H1 (cell line): ENCODE results near the gene MAGEB2.

Experiments
- ASH2L ChIP-seq: fragments of 200-600, 300-600 bp; sonication (generic); IDR thresholded peaks from one replicate; pipeline ENCODE4 v1.7.1; 2017; ENCODE audit warnings: low read length
- BCL11A ChIP-seq, 2 experiments: IDR thresholded peaks; one replicate each; pipeline ENCODE4 v1.6.1; 2011; ENCODE audit warnings: low read depth in 2 of 2, low read length in 2 of 2, mild to moderate bottlenecking in 2 of 2
- CEBPB ChIP-seq: IDR thresholded peaks from 2 replicates; pipeline ENCODE4 v1.6.1; 2012; ENCODE audit warnings: low read depth, low read length
- EZH2 ChIP-seq: fragments of 200-600 bp; sonication (generic); IDR thresholded peaks from 2 replicates; pipeline ENCODE4 v1.7.1; 2012; ENCODE audit warnings: low read depth, mild to moderate bottlenecking, moderate library complexity, low read length, inconsistent platforms; ENCODE audit not compliant: severe bottlenecking
- KDM5A ChIP-seq: fragments of 200-600 bp; IDR thresholded peaks from 2 replicates; pipeline ENCODE4 v1.7.1; 2012; ENCODE audit warnings: mild to moderate bottlenecking, low read length, inconsistent platforms, mixed read lengths
- POLR2A ChIP-seq, 2 experiments: IDR thresholded peaks; 1 replicate in 1 of 2; 2 replicates in 1 of 2; pipeline ENCODE4 v1.6.1; 2011; ENCODE audit warnings: low read depth in 2 of 2, low read length in 2 of 2, mild to moderate bottlenecking in 2 of 2; ENCODE audit errors: control extremely low read depth in 1 of 2
- POLR2AphosphoS5 ChIP-seq: IDR thresholded peaks from 2 replicates; pipeline ENCODE4 v1.6.1; 2011; ENCODE audit warnings: low read depth, low read length
- TCF12 ChIP-seq: IDR thresholded peaks from 2 replicates; pipeline ENCODE4 v1.6.1; 2011; ENCODE audit warnings: low read depth, mild to moderate bottlenecking, low read length
- TF ChIP-seq, protein P1 (sequence below), 3 experiments: IDR thresholded peaks; 1 replicate in 2 of 3; 2 replicates in 1 of 3; pipeline versions ENCODE4 v1.5.1 to v1.6.1; 2011; ENCODE audit warnings: low read length in 3 of 3, mild to moderate bottlenecking in 3 of 3, inconsistent platforms in 2 of 3, low read depth in 1 of 3, moderate library complexity in 1 of 3; ENCODE audit not compliant: insufficient read depth in 1 of 3; ENCODE audit errors: control extremely low read depth in 1 of 3

- TF ChIP-seq TCF12 (no peak), POLR2A (IDR thresholded peaks at IDR 0.05; ENCODE audit: control extremely low read depth in 1 of 2, low read depth in 2 of 2, low read length in 2 of 2) (no peak), CEBPB (no peak), EZH2 (no peak), POLR2AphosphoS5 (no peak), BCL11A (IDR thresholded peaks at IDR 0.05; ENCODE audit: low read depth in 2 of 2, low read length in 2 of 2) (no peak), KDM5A (no peak), ASH2L (no peak)
- TF ChIP-seq, protein P1, sequence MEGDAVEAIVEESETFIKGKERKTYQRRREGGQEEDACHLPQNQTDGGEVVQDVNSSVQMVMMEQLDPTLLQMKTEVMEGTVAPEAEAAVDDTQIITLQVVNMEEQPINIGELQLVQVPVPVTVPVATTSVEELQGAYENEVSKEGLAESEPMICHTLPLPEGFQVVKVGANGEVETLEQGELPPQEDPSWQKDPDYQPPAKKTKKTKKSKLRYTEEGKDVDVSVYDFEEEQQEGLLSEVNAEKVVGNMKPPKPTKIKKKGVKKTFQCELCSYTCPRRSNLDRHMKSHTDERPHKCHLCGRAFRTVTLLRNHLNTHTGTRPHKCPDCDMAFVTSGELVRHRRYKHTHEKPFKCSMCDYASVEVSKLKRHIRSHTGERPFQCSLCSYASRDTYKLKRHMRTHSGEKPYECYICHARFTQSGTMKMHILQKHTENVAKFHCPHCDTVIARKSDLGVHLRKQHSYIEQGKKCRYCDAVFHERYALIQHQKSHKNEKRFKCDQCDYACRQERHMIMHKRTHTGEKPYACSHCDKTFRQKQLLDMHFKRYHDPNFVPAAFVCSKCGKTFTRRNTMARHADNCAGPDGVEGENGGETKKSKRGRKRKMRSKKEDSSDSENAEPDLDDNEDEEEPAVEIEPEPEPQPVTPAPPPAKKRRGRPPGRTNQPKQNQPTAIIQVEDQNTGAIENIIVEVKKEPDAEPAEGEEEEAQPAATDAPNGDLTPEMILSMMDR (IDR thresholded peaks at IDR 0.05; ENCODE audit: control extremely low read depth in 1 of 3, insufficient read depth in 1 of 3, low read depth in 1 of 3, low read length in 3 of 3): no peak
These were observed 5.3 kb downstream of the MAGEB2 start for GRCh38 chrX:30220661-30221060.
